GM23338 (cell line): ENCODE measurements around the gene ENDOU. TPM values are rescaled to one million over a fixed set of nuclear protein-coding genes. Genes with fewer than 3 reads are reported as not detected.

Experiments used
- ATAC-seq: fragments of 200-7000 bp; cut with Tn5 transposase; 3 replicates; pipeline ENCODE4 v1.9.1; 2020
- DNase-seq: peaks from one replicate; pipeline ENCODE4 v3.0.0-alpha.2; 2015; ENCODE audit warnings: low spot score
- H2AFZ ChIP-seq: fragments of 200-600 bp; sonication (generic); 2 replicates; pipeline ENCODE4 v1.8.0; 2016; ENCODE audit warnings: antibody characterized with exemption, mild to moderate bottlenecking, moderate library complexity
- H3F3A ChIP-seq: fragments of 200-600 bp; sonication (generic); replicated peaks from 2 replicates; pipeline ENCODE4 v1.8.0; 2017; ENCODE audit warnings: antibody characterized with exemption, mixed run types, low read depth
- H3K27ac ChIP-seq: fragments of 200-600 bp; sonication (generic); 2 replicates; pipeline ENCODE4 v1.6.1; 2016; ENCODE audit warnings: low read depth
- H3K27me3 ChIP-seq: fragments of 200-600 bp; sonication (generic); 2 replicates; pipeline ENCODE4 v1.8.0; 2016; ENCODE audit warnings: mild to moderate bottlenecking, mixed run types, moderate library complexity; ENCODE audit not compliant: insufficient read depth
- H3K36me3 ChIP-seq: fragments of 200-600 bp; sonication (generic); 2 replicates; pipeline ENCODE4 v1.8.0; 2016; ENCODE audit warnings: mild to moderate bottlenecking; ENCODE audit not compliant: insufficient read depth
- H3K4me1 ChIP-seq: fragments of 200-600 bp; sonication (generic); 2 replicates; pipeline ENCODE4 v1.8.0; 2016; ENCODE audit warnings: mild to moderate bottlenecking, moderate library complexity; ENCODE audit not compliant: insufficient read depth
- H3K4me2 ChIP-seq: fragments of 200-600 bp; sonication (generic); 2 replicates; pipeline ENCODE4 v1.7.1; 2017; ENCODE audit warnings: mixed run types
- H3K4me3 ChIP-seq: fragments of 200-600 bp; sonication (generic); 2 replicates; pipeline ENCODE4 v1.6.1; 2016; ENCODE audit warnings: mixed run types
- H3K79me2 ChIP-seq: fragments of 200-600 bp; sonication (generic); replicated peaks from 2 replicates; pipeline ENCODE4 v1.8.0; 2017; ENCODE audit warnings: mild to moderate bottlenecking; ENCODE audit not compliant: insufficient read depth
- H3K9me2 ChIP-seq: fragments of 200-600 bp; sonication (generic); 2 replicates; pipeline ENCODE4 v1.8.0; 2017; ENCODE audit not compliant: insufficient read depth
- H4K20me1 ChIP-seq: fragments of 200-600 bp; sonication (generic); replicated peaks from 2 replicates; pipeline ENCODE4 v1.8.0; 2017; ENCODE audit warnings: mild to moderate bottlenecking; ENCODE audit not compliant: insufficient read depth
- H3K27ac Mint-ChIP-seq: 2 replicates; pipeline ENCODE4 v1.8.0; 2020; ENCODE audit warnings: inconsistent platforms, mild to moderate bottlenecking, moderate library complexity, mixed read lengths
- H3K27me3 Mint-ChIP-seq: 3 replicates; pipeline ENCODE4 v1.8.0; 2022; ENCODE audit warnings: low read depth, mild to moderate bottlenecking, moderate library complexity, mixed read lengths, inconsistent platforms; ENCODE audit not compliant: insufficient read depth, poor library complexity
- H3K36me3 Mint-ChIP-seq: 3 replicates; pipeline ENCODE4 v1.8.0; 2021; ENCODE audit warnings: low read depth, mild to moderate bottlenecking, inconsistent platforms, moderate library complexity, mixed read lengths
- H3K4me1 Mint-ChIP-seq: 3 replicates; pipeline ENCODE4 v1.8.0; 2020; ENCODE audit warnings: mild to moderate bottlenecking, inconsistent platforms, mixed read lengths
- H3K4me3 Mint-ChIP-seq: 3 replicates; pipeline ENCODE4 v1.8.0; 2021; ENCODE audit warnings: moderate library complexity, mild to moderate bottlenecking, inconsistent platforms, mixed read lengths
- H3K9me3 Mint-ChIP-seq: 3 replicates; pipeline ENCODE4 v1.8.0; 2020; ENCODE audit warnings: moderate library complexity, mild to moderate bottlenecking, inconsistent platforms, mixed read lengths
- CREB1 ChIP-seq: fragments of 250-450 bp; sonication (Bioruptor Pico); IDR thresholded peaks from 2 replicates; pipeline ENCODE4 v1.5.0; 2020; ENCODE audit warnings: low read depth, mild to moderate bottlenecking, moderate library complexity
- EZH2 ChIP-seq: fragments of 200-600 bp; sonication (generic); IDR thresholded peaks from one replicate; pipeline ENCODE4 v1.8.0; 2017; ENCODE audit warnings: antibody characterized with exemption, mild to moderate bottlenecking, low read depth; ENCODE audit not compliant: unreplicated experiment
- JUNB ChIP-seq: IDR thresholded peaks from one replicate; pipeline ENCODE4 v1.6.1; 2016; ENCODE audit warnings: antibody characterized with exemption; ENCODE audit not compliant: unreplicated experiment
- NANOG ChIP-seq: IDR thresholded peaks from 2 replicates; pipeline ENCODE4 v1.6.1; 2016; ENCODE audit warnings: antibody characterized with exemption, borderline replicate concordance
- STAT1 ChIP-seq: IDR thresholded peaks from one replicate; pipeline ENCODE4 v1.6.1; 2016; ENCODE audit warnings: antibody characterized with exemption; ENCODE audit not compliant: unreplicated experiment
- ZNF114 ChIP-seq: fragments of 250-450 bp; sonication (Bioruptor Pico); IDR thresholded peaks from 2 replicates; pipeline ENCODE4 v1.5.0; 2020; ENCODE audit warnings: mild to moderate bottlenecking, moderate library complexity
- ZNF331 ChIP-seq: fragments of 250-450 bp; sonication (Bioruptor Pico); IDR thresholded peaks from 2 replicates; pipeline ENCODE4 v1.5.0; 2020; ENCODE audit warnings: low read depth, mild to moderate bottlenecking, moderate library complexity
- polyA plus RNA-seq: library from polyadenylated mRNA; unstranded; fragments of >200 nt; fragmentation: Nextera tagmentation; extraction: Ambion mirVana; gene quantifications from 2 replicates; pipeline ENCODE4 v1.2.1, GENCODE V29; 2016
- total RNA-seq: library from RNA; depleted of rRNA; stranded (reverse); fragments of >200 nt; shearing (Covaris generic); gene quantifications from 2 replicates; pipeline ENCODE4 v1.2.3, GENCODE V29; 2014
- TF ChIP-seq, protein P1 (sequence below), 2 experiments: fragments of 200-600 bp in 1 of 2; sonication (generic) in 1 of 2; conservative IDR thresholded peaks; 2 replicates each; pipeline versions ENCODE4 v1.5.1 to v1.6.1; 2016 to 2017; ENCODE audit warnings: antibody characterized with exemption in 2 of 2, low read depth in 2 of 2, mild to moderate bottlenecking in 2 of 2, moderate library complexity in 1 of 2
- TF ChIP-seq, protein P2 (sequence below): fragments of 250-450 bp; sonication (Bioruptor Pico); IDR thresholded peaks from 2 replicates; pipeline ENCODE4 v1.5.0; 2020; ENCODE audit warnings: mild to moderate bottlenecking, moderate library complexity
- TF ChIP-seq, protein P3 (sequence below): IDR thresholded peaks from one replicate; pipeline ENCODE4 v1.6.1; 2018; ENCODE audit warnings: antibody characterized with exemption; ENCODE audit not compliant: unreplicated experiment

The ENDOU gene
- total and polyA plus RNA-seq, 2 experiments from 2014 or later: not detected

DNA sequence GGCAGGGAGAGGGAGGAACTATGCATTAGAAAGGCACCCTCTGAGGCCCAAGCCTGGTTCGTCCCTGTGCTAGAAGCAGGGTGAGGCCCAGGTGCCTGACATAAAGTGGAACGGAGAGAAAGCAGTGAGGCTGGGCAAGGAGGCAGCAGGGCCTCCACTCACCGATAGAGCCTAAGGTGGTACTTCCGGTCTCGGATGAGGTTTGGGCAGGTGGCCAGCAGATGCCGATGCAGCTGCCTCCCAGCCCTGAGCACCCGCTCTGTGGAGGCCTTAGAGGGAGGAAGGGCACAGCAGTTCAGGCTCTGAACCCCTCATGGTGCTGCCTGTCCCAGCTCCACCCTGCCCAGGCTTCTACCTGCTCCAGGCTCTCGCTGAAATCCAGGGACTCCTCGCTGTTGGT lies 26.3 kb upstream of the ENDOU start (continued):
- TF ChIP-seq NANOG: no peak
- TF ChIP-seq ZNF114 (CRISPR knock-in tag): no peak
- TF ChIP-seq, protein P1, sequence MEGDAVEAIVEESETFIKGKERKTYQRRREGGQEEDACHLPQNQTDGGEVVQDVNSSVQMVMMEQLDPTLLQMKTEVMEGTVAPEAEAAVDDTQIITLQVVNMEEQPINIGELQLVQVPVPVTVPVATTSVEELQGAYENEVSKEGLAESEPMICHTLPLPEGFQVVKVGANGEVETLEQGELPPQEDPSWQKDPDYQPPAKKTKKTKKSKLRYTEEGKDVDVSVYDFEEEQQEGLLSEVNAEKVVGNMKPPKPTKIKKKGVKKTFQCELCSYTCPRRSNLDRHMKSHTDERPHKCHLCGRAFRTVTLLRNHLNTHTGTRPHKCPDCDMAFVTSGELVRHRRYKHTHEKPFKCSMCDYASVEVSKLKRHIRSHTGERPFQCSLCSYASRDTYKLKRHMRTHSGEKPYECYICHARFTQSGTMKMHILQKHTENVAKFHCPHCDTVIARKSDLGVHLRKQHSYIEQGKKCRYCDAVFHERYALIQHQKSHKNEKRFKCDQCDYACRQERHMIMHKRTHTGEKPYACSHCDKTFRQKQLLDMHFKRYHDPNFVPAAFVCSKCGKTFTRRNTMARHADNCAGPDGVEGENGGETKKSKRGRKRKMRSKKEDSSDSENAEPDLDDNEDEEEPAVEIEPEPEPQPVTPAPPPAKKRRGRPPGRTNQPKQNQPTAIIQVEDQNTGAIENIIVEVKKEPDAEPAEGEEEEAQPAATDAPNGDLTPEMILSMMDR (conservative IDR thresholded peaks at IDR 0.05; ENCODE audit: low read depth in 2 of 2): no peak
- TF ChIP-seq, protein P2, sequence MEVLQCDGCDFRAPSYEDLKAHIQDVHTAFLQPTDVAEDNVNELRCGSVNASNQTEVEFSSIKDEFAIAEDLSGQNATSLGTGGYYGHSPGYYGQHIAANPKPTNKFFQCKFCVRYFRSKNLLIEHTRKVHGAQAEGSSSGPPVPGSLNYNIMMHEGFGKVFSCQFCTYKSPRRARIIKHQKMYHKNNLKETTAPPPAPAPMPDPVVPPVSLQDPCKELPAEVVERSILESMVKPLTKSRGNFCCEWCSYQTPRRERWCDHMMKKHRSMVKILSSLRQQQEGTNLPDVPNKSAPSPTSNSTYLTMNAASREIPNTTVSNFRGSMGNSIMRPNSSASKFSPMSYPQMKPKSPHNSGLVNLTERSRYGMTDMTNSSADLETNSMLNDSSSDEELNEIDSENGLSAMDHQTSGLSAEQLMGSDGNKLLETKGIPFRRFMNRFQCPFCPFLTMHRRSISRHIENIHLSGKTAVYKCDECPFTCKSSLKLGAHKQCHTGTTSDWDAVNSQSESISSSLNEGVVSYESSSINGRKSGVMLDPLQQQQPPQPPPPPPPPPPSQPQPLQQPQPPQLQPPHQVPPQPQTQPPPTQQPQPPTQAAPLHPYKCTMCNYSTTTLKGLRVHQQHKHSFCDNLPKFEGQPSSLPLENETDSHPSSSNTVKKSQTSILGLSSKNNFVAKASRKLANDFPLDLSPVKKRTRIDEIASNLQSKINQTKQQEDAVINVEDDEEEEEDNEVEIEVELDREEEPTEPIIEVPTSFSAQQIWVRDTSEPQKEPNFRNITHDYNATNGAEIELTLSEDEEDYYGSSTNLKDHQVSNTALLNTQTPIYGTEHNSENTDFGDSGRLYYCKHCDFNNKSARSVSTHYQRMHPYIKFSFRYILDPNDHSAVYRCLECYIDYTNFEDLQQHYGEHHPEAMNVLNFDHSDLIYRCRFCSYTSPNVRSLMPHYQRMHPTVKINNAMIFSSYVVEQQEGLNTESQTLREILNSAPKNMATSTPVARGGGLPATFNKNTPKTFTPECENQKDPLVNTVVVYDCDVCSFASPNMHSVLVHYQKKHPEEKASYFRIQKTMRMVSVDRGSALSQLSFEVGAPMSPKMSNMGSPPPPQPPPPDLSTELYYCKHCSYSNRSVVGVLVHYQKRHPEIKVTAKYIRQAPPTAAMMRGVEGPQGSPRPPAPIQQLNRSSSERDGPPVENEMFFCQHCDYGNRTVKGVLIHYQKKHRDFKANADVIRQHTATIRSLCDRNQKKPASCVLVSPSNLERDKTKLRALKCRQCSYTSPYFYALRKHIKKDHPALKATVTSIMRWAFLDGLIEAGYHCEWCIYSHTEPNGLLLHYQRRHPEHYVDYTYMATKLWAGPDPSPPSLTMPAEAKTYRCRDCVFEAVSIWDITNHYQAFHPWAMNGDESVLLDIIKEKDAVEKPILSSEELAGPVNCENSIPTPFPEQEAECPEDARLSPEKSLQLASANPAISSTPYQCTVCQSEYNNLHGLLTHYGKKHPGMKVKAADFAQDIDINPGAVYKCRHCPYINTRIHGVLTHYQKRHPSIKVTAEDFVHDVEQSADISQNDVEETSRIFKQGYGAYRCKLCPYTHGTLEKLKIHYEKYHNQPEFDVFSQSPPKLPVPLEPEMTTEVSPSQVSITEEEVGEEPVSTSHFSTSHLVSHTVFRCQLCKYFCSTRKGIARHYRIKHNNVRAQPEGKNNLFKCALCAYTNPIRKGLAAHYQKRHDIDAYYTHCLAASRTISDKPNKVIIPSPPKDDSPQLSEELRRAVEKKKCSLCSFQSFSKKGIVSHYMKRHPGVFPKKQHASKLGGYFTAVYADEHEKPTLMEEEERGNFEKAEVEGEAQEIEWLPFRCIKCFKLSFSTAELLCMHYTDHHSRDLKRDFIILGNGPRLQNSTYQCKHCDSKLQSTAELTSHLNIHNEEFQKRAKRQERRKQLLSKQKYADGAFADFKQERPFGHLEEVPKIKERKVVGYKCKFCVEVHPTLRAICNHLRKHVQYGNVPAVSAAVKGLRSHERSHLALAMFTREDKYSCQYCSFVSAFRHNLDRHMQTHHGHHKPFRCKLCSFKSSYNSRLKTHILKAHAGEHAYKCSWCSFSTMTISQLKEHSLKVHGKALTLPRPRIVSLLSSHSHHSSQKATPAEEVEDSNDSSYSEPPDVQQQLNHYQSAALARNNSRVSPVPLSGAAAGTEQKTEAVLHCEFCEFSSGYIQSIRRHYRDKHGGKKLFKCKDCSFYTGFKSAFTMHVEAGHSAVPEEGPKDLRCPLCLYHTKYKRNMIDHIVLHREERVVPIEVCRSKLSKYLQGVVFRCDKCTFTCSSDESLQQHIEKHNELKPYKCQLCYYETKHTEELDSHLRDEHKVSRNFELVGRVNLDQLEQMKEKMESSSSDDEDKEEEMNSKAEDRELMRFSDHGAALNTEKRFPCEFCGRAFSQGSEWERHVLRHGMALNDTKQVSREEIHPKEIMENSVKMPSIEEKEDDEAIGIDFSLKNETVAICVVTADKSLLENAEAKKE (CRISPR knock-in tag): no peak
- TF ChIP-seq CREB1 (CRISPR knock-in tag): no peak

DNA sequence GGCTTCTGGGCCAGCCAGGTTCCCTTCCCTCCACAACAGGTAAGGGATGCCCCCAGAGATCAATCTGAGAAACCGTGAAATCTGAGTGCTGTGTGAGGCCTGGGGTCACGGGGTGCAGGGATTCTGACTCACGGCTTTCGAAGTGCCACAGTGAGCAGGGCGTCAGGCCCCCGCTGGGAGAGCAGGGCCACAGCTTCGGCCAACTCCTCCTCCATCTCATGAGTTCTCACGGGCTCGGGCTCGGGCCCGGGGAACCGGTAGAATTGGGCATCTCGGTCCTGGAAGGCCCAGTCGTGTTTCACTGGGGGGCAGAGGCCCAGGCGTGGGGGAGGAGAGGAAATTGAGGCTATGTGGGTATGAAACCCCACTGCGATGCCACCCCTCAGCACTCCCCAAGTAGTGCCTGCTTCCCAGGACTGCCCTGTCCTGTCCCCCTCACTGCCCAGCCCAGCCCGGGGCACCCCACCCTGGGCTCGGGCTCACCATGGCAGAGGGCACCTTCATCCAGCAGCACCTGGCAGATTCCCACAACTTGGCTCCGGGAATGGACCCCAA lies 25.7 kb upstream of the ENDOU start:
- no peaks in the 10 kb centered on the region for H3K79me2 ChIP-seq
- no peaks in the 10 kb centered on the region for H3K27me3 ChIP-seq
- Mint-ChIP-seq H3K27ac (no peak overlapping the region), H3K4me3 (no peak overlapping the region), H3K27me3 (peaks cover 14% of the 10 kb centered on the region), H3K36me3 (peaks cover 4% of the 10 kb centered on the region; the same call in 1 of the 3 replicates), H3K9me3 (no peaks in the 10 kb centered on the region), H3K4me1 (peaks cover 48% of the 10 kb centered on the region)
- no peak overlapping the region for H3K4me2 ChIP-seq
- H3K36me3 ChIP-seq: no peaks in the 10 kb centered on the region
- H3K4me1 ChIP-seq: peaks cover 16% of the 10 kb centered on the region
- H2AFZ ChIP-seq: no peak overlapping the region
- no peaks in the 10 kb centered on the region for H3F3A ChIP-seq
- no peaks in the 10 kb centered on the region for H4K20me1 ChIP-seq
- no peak overlapping the region for H3K27ac ChIP-seq
- ATAC-seq: no peak
- no peaks in the 10 kb centered on the region for H3K9me2 ChIP-seq
- no peak for DNase-seq
- no peak overlapping the region for H3K4me3 ChIP-seq
- no peak for TF ChIP-seq ZNF331
- TF ChIP-seq NANOG: no peak
- TF ChIP-seq EZH2: no peak
- TF ChIP-seq JUNB: no peak
- no peak for TF ChIP-seq STAT1
- TF ChIP-seq, protein P3, sequence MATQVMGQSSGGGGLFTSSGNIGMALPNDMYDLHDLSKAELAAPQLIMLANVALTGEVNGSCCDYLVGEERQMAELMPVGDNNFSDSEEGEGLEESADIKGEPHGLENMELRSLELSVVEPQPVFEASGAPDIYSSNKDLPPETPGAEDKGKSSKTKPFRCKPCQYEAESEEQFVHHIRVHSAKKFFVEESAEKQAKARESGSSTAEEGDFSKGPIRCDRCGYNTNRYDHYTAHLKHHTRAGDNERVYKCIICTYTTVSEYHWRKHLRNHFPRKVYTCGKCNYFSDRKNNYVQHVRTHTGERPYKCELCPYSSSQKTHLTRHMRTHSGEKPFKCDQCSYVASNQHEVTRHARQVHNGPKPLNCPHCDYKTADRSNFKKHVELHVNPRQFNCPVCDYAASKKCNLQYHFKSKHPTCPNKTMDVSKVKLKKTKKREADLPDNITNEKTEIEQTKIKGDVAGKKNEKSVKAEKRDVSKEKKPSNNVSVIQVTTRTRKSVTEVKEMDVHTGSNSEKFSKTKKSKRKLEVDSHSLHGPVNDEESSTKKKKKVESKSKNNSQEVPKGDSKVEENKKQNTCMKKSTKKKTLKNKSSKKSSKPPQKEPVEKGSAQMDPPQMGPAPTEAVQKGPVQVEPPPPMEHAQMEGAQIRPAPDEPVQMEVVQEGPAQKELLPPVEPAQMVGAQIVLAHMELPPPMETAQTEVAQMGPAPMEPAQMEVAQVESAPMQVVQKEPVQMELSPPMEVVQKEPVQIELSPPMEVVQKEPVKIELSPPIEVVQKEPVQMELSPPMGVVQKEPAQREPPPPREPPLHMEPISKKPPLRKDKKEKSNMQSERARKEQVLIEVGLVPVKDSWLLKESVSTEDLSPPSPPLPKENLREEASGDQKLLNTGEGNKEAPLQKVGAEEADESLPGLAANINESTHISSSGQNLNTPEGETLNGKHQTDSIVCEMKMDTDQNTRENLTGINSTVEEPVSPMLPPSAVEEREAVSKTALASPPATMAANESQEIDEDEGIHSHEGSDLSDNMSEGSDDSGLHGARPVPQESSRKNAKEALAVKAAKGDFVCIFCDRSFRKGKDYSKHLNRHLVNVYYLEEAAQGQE: no peak
- TF ChIP-seq CREB1 (CRISPR knock-in tag): no peak
- TF ChIP-seq ZNF114 (CRISPR knock-in tag): no peak
